AG08396 (cell line): Measurements from ENCODE around the gene PTCHD1.

ENCODE experiments used
- DNase-seq: peaks from one replicate; pipeline ENCODE4 v3.0.0; 2012; ENCODE audit warnings: low spot score, mixed read lengths

PTCHD1 gene

GRCh38 chrX:23356189-23356588 is 21.5 kb downstream of the PTCHD1 start:
- no peak for DNase-seq

GRCh38 chrX:23364416-23364815 is 29.8 kb downstream of the PTCHD1 start:
- no peak for DNase-seq

- no peak for DNase-seq
Measured at GRCh38 chrX:23365541-23365940, 30.9 kb downstream of the PTCHD1 start.

- no peak for DNase-seq
Measured at GRCh38 chrX:23366914-23367313, 32.3 kb downstream of the PTCHD1 start.

- no peak for DNase-seq
Measured at GRCh38 chrX:23369027-23369426, 34.4 kb downstream of the PTCHD1 start.

- no peak for DNase-seq
Measured at GRCh38 chrX:23372220-23372902, 37.7 kb downstream of the PTCHD1 start.

GRCh38 chrX:23373129-23373804 is 38.6 kb downstream of the PTCHD1 start:
- DNase-seq = peak; percentile 33

GRCh38 chrX:23374291-23374690 is 39.6 kb downstream of the PTCHD1 start:
- no peak for DNase-seq

- DNase-seq = no peak
Measured at GRCh38 chrX:23376581-23376980, 41.9 kb downstream of the PTCHD1 start.

- no peak for DNase-seq
Measured at GRCh38 chrX:23380581-23380980, 45.9 kb downstream of the PTCHD1 start.

- DNase-seq = no peak
Measured at GRCh38 chrX:23381099-23382087, 46.7 kb downstream of the PTCHD1 start.

GRCh38 chrX:23382572-23382971 is 47.9 kb downstream of the PTCHD1 start:
- DNase-seq = no peak

GRCh38 chrX:23383411-23383810 is 48.8 kb downstream of the PTCHD1 start:
- DNase-seq = peak; percentile 6

GRCh38 chrX:23385242-23385641 is 50.6 kb downstream of the PTCHD1 start:
- DNase-seq = no peak

GRCh38 chrX:23386260-23386659 is 51.6 kb downstream of the PTCHD1 start:
- no peak for DNase-seq

GRCh38 chrX:23386726-23387125 is 52.1 kb downstream of the PTCHD1 start:
- DNase-seq = no peak

- DNase-seq = no peak
Measured at GRCh38 chrX:23387550-23388184, 53.0 kb downstream of the PTCHD1 start.

- DNase-seq = no peak
Measured at GRCh38 chrX:23389196-23389792, 54.6 kb downstream of the PTCHD1 start.

GRCh38 chrX:23390979-23391378 is 56.3 kb downstream of the PTCHD1 start:
- DNase-seq = no peak

- no peak for DNase-seq
Measured at GRCh38 chrX:23392195-23392594, 57.5 kb downstream of the PTCHD1 start.

- DNase-seq = no peak
Measured at GRCh38 chrX:23394421-23394820, 59.8 kb downstream of the PTCHD1 start.

- no peak for DNase-seq
Measured at GRCh38 chrX:23396263-23396662, 61.6 kb downstream of the PTCHD1 start.
